ENCODE measurements around the gene CARHSP1. TPM values are rescaled to one million over a fixed set of nuclear protein-coding genes. Genes with fewer than 3 reads are reported as not detected.

CARHSP1 gene
- total RNA-seq, 4 donors from 2014 or later, result 47.3 to 75.6 (median 63.8) TPM

DNA sequence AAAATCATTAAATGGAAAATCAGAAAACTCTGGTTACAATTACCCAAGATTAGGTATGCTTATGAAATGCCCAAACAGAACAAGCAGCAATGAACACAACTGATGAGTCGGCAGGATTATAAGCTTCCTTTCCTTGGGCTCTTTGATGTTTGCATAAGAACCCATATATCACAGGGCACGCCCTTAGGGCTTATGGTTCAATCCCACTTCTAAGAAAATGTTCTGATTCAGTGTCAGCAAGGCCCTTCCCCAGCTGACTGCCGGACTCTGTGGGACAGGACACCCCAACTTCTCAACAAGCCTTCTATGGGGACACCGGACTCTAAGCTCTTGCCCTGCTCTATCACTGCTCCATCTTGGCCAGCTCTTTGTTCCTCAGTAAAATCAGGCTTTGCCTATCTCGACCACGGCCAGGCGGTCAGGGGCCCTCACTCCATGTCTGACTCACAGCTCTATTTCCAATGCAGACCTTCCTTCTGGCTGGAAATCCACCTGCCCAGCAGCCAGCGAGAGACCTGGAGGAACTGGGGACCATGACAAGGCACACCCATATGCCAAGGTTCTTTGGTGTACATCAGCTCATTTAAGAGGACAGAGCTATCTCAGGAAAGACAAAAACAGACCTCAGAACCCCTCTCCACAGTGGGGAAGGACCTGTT is 40.1 kb upstream of the CARHSP1 start:
- TF ChIP-seq CTCF (IDR thresholded peaks at IDR 0.05; ENCODE audit: low read depth), result no peak

- TF ChIP-seq CTCF (IDR thresholded peaks at IDR 0.05; ENCODE audit: low read depth), result no peak
Measured at GRCh38 chr16:8907096-8907495, 38.3 kb upstream of the CARHSP1 start.

GRCh38 chr16:8905795-8906591 is 37.2 kb upstream of the CARHSP1 start:
- TF ChIP-seq CTCF (IDR thresholded peaks at IDR 0.05; ENCODE audit: low read depth), result no peak

DNA sequence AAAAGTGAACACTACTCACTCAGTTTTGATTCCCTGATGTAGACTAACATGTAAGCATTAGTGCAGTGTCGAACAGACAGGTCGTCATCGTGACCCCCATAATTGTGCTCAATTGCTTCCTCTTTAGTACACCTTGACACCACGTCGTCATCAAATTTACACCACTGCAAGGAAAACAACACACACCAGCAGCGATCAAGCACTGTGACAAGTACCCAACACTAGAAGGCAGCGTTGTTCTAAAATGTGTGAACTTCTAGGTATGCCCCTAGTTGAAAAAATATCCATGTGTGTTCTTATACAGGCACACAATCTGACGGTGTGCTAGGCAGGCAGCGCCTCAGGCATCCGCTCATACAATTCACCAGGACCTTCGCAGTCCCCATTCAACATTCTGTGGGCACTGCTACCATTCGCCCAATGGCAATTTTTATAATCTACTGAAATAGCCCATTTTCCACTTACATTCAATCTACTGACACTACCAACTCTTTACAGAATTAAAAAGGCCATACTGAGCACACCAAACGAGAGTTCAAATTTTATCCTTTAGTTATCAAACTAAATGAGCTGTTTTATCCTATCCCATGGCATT is 36.5 kb upstream of the CARHSP1 start:
- no peak for TF ChIP-seq CTCF (IDR thresholded peaks at IDR 0.05; ENCODE audit: low read depth)

GRCh38 chr16:8904018-8904430 is 35.2 kb upstream of the CARHSP1 start:
- no peak for TF ChIP-seq CTCF (IDR thresholded peaks at IDR 0.05; ENCODE audit: low read depth)

- no peak for TF ChIP-seq CTCF (IDR thresholded peaks at IDR 0.05; ENCODE audit: low read depth)
Measured at GRCh38 chr16:8903004-8903403, 34.2 kb upstream of the CARHSP1 start.

- TF ChIP-seq CTCF (IDR thresholded peaks at IDR 0.05; ENCODE audit: low read depth), result no peak
Measured at GRCh38 chr16:8901320-8901861, 32.6 kb upstream of the CARHSP1 start.
